ENCODE measurements around the gene SAMD11. TPM values are rescaled to one million over a fixed set of nuclear protein-coding genes. Genes with fewer than 3 reads are reported as not detected.
A peak's percentile ranks its signal among the peaks of the same experiment; 100 is the strongest.
"Not testable (repeated sequence)": the region's sequence is repeated elsewhere in the genome, so short reads cannot be mapped to it uniquely, and the experiment has no call there.

The SAMD11 gene
- total and polyA plus RNA-seq, 9 donors: 0.85 to 10.6 (median 2.3) TPM

- H3K27ac ChIP-seq: no peak overlapping the region
- H3K4me1 ChIP-seq (ENCODE audit: insufficient read depth): peaks cover 30% of the 10 kb centered on the region
- intact Hi-C loops (cut with DNase I): no loop called here
- peak; percentile 78 to 91 (median 87) for DNase-seq
- TF ChIP-seq POLR2A (IDR thresholded peaks at IDR 0.05): no peak
- no peak for TF ChIP-seq EP300 (IDR thresholded peaks at IDR 0.05)
- no peak for TF ChIP-seq CTCF (IDR thresholded peaks at IDR 0.05)
- 18 to 26% (median 25%) methylated on average over 28 of the region's 28 CpGs for WGBS, 3 donors
- no peaks in the 10 kb centered on the region for H3K9me3 ChIP-seq
- H3K27me3 ChIP-seq: peaks cover 6% of the 10 kb centered on the region
- no peaks in the 10 kb centered on the region for H3K36me3 ChIP-seq
- no peak overlapping the region for H3K4me3 ChIP-seq
Observed at GRCh38 chr1:944341-945325, 20.9 kb downstream of the SAMD11 start.

- no peaks in the 10 kb centered on the region for H3K9me3 ChIP-seq
- peaks cover 23% of the 10 kb centered on the region for H3K4me1 ChIP-seq (ENCODE audit: insufficient read depth)
- no peak overlapping the region for H3K27ac ChIP-seq
- H3K27me3 ChIP-seq: peaks cover 6% of the 10 kb centered on the region
- H3K36me3 ChIP-seq: no peaks in the 10 kb centered on the region
- no peak overlapping the region for H3K4me3 ChIP-seq
- WGBS, 3 donors: 95 to 97% (median 95%) methylated on average over 27 to 29 of the region's 29 CpGs
- TF ChIP-seq EP300 (IDR thresholded peaks at IDR 0.05) (no peak), CTCF (IDR thresholded peaks at IDR 0.05) (no peak), POLR2A (IDR thresholded peaks at IDR 0.05) (no peak)
- intact Hi-C loops (cut with DNase I): no loop called here
- no peak for DNase-seq
Observed at GRCh38 chr1:945688-946556, 22.2 kb downstream of the SAMD11 start.

GRCh38 chr1:946811-947210 is 23.1 kb downstream of the SAMD11 start:
- H3K4me3 ChIP-seq; H3K27me3 ChIP-seq; H3K9me3 ChIP-seq; H3K36me3 ChIP-seq; intact Hi-C loops (cut with DNase I); DNase-seq; H3K27ac ChIP-seq: not testable (repeated sequence)
- H3K4me1 ChIP-seq (ENCODE audit: insufficient read depth): peaks cover 20% of the 10 kb centered on the region
- 94 to 98% (median 96%) methylated on average over 13 of the region's 13 CpGs for WGBS, 3 donors

GRCh38 chr1:947958-948357 is 24.2 kb downstream of the SAMD11 start:
- H3K36me3 ChIP-seq: no peaks in the 10 kb centered on the region
- intact Hi-C loops (cut with DNase I): no loop called here

More at GRCh38 chr1:947958-948357, 24.2 kb downstream of the SAMD11 start:
- no peak for DNase-seq
- TF ChIP-seq CTCF (IDR thresholded peaks at IDR 0.05): no peak
- TF ChIP-seq EP300 (IDR thresholded peaks at IDR 0.05): no peak
- no peak for TF ChIP-seq POLR2A (IDR thresholded peaks at IDR 0.05)
- Histone ChIP-seq H3K27me3 (no peaks in the 10 kb centered on the region), H3K4me3 (no peak overlapping the region), H3K4me1 (ENCODE audit: insufficient read depth) (peaks cover 15% of the 10 kb centered on the region), H3K27ac (no peak overlapping the region), H3K9me3 (no peaks in the 10 kb centered on the region)
- WGBS, 3 donors: 94 to 98% (median 97%) methylated on average over 15 of the region's 15 CpGs
